HK-2 (cell line): Measurements from ENCODE around the gene TMEM92.

Experiments used
- DNase-seq: peaks from one replicate; pipeline ENCODE4 v3.0.0-alpha.2; 2018; ENCODE audit not compliant: unreplicated experiment

The TMEM92 gene

GRCh38 chr17:50328363-50329325 is 54.4 kb downstream of the TMEM92 start:
- DNase-seq, result no peak

- DNase-seq, result no peak
Observed at GRCh38 chr17:50329716-50330115, 55.5 kb downstream of the TMEM92 start.

- no peak for DNase-seq
Observed at GRCh38 chr17:50330151-50330775, 56.0 kb downstream of the TMEM92 start.
